RPMI7951 (cell line): ENCODE measurements around the gene TARBP2. TPM values are rescaled to one million over a fixed set of nuclear protein-coding genes. Genes with fewer than 3 reads are reported as not detected.
"Not testable (repeated sequence)": the region's sequence is repeated elsewhere in the genome, so short reads cannot be mapped to it uniquely, and the experiment has no call there.

Experiments used
- DNase-seq: peaks from one replicate; pipeline ENCODE4 v3.0.0-alpha.2; 2012; ENCODE audit warnings: low read depth
- total RNA-seq: library from RNA; depleted of rRNA; stranded (reverse); fragments of >200 nt; shearing (Covaris generic); gene quantifications from 2 replicates; pipeline ENCODE4 v1.2.3, GENCODE V29; 2014

TARBP2 gene
- total RNA-seq, 1 experiment from 2014 or later = 50.3 TPM

DNA sequence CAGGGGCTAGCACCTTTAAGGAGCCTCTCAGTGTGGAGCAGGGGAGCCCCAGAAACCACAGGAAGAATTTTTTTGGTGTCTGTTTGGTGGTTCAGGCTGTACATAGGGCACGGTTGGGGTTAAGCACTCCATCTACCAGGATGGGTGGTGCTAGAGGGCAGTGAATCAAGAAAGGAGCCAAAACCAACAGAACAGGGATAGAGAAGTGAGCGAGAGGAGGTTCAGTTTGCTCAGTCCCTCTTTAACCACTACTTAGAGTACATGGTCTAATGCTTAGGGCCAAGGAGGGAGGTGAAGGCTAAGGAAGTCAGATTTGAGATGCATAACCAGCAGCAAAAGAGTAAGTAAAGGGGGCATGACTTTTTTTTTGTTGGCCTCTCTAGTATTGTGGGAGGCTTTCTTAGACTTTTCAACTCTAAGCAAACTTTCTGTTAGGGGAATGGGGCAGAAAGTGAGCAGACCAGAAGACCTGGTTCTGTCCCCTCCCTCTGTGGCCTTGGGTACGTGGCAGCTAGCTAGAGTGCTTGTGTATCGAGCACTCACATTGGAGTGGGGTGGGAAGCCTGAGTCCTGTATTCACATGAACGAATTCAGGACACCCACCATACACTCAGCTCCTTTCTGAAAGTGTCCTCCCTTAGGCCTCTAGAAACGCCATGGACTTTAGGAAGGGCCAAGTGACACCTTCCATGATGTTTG, 12.8 kb downstream of the TARBP2 start:
- DNase-seq = no peak

DNA sequence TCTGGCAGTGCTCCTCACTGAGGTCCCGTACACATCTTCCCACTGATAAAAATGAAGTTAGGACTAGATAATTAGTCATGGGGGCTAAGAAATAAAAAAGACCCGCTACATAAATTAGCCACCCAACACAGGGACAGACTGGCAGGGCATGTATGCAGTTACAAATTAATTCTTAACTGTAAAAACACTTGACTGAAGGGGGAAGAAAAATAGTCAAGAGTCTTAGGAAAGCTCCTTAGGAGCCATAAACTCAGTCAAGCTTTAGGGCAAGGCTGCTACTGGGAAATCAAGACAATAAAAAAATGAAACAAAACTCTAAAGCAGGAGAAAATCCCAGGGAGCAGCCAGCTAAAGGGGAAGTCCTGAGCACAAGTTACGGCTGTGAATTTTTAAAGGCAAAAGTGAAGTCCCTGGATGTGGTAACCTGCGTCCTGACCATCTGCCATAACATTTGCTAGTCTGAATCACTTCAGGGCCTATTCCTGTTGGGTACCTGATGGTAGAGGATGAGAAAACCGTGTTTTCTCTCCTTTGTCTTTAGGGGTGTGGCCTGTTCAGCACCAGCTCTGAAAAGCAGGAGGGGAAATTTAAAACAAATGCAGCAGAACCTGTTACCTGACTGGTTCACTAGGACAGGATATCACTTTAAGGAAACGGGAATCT, 13.7 kb downstream of the TARBP2 start:
- no peak for DNase-seq

DNA sequence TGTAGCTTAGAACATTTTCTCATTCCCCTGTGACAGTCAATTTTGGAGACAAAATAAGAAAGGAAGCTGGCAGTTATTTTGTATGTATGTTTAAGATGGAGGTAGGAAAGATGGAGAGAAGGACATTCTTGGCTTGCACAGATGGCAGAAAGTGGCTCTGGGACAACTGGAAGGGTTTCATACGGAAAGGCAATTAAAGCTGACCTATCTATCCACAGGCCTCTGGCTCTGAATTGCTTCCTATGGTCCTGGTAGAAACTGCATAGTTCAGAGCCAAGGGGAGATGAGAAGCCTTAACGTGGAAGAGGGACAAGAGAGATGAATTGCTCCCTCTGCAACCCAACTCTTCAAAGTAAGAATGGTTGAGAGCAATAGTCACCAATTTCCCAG, 14.2 kb downstream of the TARBP2 start:
- no peak for DNase-seq

DNA sequence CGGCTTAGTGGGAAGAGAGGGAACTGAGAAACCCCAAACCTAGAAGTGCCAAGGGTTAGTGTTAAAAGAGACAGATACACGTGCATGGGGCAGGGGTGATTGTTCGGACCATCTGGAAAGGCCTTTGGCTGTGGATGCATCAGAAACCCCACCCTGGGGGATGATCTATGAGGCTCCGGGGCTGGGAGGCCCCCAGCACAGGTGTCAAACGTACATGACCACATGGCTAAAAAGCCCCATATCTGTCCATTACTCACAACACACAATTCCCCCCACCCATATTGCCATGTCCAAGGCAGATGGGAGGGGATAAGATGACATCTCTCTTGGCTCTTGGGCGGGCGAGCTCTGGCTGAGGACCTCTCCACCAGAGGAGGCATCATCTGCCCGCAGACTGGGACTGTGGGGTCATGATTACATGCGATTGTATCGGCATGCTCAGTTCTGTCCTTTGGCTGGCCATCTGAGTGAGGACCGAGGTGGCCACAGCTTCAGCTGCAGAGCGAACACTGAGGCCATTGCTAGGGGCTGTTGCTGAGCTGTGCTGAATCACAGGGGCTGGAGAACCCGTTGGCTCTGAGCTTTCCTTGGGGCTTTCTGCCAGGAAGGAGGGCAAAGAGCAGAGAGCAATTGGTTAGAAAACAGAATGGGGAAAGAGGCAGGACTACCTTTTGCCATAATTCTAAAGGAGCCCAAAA, 15.8 kb downstream of the TARBP2 start:
- no peak for DNase-seq

DNA sequence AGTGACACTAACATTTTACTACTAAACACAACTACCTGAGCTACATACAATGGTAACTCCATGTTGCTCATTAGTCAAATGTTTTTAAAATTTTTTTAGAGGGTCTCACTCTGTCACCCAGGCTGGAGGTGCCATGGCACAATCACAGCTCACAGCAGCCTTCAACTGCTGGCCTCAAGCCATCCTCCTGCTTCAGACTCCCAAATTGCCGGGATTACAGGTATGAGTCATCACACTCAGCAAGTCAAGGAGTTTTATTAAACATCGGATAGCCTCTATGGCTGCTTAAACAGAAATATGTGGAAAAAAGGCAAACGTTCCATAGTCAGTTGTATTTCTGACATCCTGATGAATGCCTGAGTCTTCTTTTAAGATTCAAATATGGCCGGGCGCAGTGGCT, 17.3 kb downstream of the TARBP2 start:
- DNase-seq = peak; percentile 27

DNA sequence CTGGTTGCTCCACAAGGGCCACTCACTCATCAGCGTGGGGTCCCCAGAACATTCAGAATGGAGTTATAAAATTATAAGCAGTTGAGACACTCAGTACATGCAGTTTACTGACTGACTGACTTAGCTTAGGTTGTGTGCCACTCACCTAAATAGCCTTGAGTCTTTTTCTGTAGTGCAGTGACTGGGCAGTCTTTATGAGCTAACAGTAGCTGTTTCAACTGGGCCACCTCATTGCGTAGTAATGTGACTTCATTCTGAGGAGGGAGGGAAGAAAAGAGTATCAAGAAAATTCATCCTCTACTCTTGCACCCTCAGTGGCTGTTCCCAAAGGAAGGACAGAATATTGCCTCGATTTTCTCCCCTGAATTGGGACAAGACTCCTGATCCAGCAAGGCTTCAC, 22.0 kb downstream of the TARBP2 start:
- DNase-seq = no peak

DNA sequence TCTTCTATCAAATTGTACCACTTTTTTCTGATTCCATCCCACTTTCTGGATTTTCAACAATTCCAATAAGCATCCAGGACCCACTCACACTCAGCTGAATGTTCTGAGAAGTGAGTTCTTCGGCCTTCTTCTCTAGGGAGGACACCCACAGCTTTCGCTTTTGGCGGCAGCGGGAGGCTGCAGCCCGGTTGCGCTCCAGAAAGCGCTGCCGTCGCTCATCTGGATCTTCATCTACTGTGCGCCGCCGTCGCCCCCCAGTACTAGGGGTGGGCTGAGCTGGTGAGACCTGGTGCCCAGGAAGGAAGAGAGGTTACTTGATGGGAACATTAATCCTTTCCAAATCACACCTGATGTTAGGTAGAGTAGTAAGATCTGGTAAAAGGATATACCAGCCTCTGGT, 23.4 kb downstream of the TARBP2 start:
- DNase-seq = no peak

DNA sequence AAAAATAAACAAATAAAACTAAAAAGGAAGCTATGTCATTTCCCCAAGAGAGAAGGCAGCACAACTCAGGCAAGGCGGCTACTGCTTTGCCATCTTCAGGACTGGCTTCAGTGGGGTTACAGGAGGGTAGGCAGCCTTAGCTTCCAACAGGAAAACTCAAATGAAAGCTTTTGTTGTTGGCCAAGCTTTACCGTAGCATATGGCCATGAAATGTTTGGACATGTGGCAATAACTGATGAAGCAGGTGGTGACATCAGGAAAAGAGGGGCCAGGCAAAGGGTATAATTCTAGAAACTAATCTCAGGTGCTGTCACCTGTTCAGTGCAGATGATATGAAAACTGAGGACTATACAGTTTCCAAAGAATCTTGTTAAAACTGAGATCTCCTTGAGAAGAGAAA, 29.0 kb downstream of the TARBP2 start:
- DNase-seq = no peak

DNA sequence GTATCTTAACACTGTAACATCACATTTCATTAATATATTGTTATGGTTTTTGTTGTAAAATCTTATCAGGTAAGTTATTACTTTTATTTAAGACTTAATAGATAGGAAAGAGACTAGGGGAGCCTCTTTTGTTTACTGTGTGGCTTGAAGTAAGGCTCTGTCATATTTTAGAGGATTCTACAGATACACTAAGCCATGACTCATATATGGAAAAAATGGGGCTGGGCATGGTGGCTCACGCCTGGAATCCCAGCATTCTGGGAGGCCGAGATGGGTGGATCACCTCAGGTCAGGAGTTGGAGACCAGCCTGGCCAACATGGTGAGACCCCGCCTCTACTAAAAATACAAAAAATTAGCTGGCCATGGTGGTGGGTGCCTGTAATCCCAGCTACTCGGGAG, 29.8 kb downstream of the TARBP2 start:
- DNase-seq = peak; percentile 41

DNA sequence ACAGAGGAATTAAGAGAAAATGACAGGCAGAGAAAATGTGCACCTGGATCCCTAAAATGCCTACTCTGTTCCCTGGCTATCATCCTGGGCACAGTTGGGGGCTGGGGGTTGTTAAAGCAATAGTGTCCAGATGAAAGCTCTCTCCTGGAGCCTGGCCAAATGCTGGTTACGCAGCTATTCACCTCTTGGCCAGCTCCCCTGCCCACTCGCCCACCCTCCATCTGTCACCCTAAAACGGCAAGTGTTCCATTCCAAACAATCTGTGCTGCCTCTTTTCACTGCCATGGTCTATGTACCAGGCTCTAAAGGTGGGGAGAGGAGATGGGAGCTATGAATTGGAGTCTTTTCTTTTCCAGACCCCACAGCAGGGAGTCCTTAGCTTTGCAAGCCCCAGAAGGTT, 30.9 kb downstream of the TARBP2 start:
- DNase-seq = no peak

DNA sequence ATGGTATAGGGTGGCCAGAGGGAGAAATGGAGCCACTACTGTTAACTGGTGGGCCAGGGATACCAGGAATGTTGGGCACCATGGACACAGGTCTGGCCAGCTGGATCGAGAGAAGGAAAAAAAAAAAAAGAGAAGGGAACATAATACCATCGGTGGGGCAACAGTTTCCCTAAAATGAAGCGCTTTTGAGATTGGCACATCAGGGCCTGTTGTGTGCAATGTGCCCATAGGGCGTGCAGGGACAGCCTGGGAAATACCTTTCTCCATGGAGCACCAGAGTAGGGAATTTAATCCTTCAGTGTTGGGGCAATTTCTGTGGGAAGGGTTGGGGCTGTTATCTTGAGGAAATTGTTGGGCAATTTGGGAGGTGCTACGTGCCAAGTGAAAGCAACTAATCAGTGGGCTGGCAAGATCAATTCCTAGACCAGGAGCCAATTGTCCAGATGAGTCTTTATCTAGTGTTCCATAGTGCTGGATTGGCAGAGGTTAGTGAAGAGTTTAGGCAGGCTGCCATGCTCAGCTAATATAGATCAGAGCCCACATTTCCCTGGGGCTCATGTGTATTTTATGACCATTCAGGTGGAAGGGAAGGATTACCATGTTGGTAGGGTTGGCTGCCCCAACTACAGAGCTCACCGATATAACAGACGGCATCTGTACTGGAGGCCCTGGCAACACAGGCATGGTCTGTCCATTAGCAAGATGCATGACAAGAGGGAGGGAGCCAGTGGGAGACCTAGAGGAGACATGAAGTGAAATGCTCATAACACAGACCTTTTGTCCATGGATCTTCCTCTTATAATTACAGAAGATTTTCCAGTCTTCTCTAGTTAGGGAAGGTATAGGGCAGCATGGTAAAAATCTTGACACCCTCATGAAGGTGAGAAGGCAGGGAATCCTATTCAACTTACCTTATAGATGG, 31.7 kb downstream of the TARBP2 start:
- DNase-seq = no peak

DNA sequence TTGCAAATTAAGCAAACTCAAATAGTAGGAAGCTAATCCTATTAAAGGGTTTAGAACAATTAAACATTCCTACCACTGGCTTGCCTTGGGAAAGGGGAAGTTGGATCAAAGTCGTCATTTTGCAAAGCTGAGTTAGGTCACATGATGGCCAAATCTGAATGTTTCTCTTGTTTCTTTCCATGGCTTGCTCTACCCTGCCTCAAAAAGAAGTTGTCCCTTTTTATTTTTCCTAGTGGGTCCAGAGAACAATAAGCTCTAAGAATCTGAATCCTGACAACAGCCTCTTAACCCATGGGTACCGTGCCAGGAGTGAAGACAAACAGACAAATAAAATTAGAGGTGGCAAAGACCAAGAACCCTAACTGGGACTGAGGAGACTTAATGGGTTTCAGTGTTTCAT, 32.4 kb downstream of the TARBP2 start:
- DNase-seq = no peak

DNA sequence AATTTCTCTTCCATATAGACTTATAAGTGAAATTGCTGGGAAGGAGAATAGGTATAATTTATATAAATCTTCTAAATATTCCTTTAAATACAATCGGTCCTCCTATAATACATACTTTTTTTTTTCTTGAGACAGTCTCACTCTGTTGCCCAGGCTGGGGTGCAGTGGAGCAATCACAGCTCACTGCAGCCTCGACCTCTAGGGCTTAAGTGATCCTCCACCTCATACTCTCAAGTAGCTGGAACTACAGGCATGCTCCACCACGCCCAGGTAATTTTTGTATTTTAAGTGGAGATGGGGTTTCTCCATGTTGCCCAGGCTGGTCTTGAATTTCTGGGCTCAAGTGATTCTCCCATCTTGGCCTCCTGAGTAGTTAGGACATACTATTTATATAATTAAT, 35.9 kb downstream of the TARBP2 start:
- DNase-seq = no peak

DNA sequence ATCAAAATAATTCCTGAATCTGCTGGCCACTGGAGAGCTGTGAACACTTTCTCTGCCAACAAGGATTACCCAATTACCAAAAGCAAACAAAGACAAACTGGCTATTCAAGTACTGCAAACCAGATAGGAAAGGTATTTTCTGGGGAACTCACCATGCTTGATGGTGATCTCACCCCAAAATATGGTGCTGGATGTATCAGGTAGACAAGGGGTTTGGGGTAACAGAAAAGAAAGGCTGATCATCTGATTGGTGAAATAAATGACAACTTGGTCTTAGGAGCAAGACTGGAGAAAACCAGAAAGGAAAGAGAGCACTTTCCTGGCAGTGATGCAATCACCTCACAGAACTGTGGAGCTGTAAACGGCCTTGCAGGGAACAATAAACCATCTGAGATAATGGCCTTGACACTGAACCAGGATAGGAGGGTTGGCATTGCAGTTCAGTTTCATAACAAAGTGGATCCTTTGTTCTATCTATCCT, 37.2 kb downstream of the TARBP2 start:
- no peak for DNase-seq

DNA sequence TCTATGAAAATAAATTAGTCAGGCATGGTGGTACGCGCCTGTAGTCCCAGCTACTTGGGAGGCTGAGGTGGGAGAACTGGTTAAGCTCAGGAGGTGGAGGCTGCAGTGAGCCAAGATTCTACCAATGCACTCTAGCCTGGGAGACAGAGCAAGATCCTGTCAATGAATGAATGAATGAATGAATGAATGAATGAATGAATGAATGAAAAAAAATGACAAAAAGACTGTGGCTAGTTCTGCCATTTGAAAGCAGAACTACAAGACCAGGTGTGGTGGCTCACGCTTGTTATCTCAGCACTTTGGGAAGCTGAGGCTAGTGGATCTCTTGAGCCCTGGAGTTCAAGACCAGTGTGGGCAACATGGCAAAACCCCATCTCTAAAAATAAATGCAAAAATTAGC, 38.4 kb downstream of the TARBP2 start:
- no peak for DNase-seq

DNA sequence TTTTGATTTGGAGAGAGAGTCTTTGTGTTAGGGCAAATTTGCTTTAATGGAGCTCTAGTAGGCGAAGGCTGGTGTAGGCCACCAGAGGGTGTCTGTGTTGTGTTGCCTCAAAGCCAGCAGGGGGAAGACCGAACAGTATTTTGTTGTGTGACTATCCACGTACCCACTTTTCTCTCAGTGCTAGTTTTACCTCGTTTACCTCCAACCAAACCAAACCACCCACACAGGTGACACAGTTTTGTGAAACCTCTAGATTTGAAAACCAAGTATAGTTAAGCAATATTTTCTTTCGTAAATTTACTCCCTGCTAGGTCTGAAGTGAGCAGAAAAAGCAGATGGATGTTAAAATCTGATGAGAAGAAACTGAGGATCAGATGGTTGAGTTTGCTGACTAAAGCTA, 42.5 kb downstream of the TARBP2 start:
- DNase-seq = peak; percentile 61

DNA sequence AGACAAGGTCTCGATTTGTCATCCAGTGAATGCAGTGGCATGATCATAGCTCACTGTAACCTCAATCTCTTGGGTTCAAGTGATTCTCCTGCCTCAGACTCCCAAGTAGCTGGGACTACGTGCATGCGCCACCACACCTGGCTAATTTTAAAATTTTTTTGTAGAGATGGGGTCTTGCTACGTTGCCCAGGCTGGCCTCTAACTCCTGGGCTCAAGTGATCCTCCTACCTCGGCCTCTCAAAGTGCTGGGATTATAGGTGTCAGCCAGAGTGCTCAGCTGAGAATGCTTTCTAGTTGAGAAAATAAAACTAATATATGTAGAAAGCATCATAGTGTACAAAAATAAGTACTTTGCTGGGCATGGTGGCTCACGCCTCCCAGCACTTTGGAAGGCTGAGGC, 47.3 kb downstream of the TARBP2 start:
- not testable (repeated sequence) for DNase-seq

DNA sequence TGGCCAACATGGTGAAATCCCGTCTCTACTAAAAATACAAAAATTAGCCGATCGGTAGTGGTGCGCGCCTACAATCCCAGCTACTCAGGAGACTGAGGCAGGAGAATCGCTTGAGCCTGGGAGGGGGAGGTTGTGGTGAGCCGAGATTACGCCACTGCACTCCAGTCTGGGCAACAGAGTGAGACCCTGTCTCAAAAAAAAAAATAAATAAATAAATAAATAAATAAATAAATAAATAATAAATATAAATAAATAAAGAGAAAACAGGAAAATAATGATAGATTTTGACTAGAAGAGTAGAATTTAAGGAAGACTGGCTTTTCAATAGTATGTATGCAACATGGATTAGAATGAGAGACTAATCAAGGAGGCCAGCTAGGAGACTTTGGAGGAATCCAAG, 49.0 kb downstream of the TARBP2 start:
- DNase-seq = not testable (repeated sequence)

DNA sequence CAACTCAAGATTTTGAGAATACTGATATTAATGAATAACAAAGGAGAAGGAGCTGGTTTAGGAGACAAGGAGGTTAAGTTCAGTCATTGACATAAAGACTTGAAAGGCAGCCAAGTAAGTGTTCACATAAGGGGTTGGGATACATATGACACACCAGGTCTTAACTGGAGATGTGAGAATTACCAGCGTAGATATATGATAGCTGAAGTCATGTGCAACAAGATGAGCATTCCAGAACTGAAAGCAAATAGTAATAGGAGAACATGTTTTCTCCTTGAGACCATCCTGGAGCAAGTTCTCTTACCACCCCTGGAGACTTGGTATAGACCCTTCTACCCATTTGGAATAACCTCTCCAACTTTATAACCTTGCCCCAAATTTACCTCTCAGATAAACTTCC, 49.5 kb downstream of the TARBP2 start:
- DNase-seq = no peak

DNA sequence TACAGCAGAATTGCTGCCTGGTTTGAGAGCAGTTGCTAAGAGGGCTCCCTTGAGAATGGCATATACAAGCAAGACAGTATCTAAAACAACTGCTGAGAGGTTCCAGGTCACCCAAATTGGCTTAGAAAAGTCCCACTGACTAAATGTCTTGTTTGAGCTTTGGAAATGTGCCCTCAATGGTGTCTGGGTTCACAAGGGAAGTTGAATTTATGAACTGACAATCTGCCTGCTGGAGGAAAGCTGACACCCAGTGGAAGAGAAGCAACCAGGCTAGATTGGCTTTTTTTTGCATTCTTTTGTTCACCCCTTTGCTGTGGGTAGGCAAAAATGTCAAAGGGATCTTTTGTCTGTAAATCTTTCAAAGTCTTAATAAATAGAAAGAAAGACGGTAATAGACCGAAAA, 50.8 kb downstream of the TARBP2 start:
- no peak for DNase-seq

DNA sequence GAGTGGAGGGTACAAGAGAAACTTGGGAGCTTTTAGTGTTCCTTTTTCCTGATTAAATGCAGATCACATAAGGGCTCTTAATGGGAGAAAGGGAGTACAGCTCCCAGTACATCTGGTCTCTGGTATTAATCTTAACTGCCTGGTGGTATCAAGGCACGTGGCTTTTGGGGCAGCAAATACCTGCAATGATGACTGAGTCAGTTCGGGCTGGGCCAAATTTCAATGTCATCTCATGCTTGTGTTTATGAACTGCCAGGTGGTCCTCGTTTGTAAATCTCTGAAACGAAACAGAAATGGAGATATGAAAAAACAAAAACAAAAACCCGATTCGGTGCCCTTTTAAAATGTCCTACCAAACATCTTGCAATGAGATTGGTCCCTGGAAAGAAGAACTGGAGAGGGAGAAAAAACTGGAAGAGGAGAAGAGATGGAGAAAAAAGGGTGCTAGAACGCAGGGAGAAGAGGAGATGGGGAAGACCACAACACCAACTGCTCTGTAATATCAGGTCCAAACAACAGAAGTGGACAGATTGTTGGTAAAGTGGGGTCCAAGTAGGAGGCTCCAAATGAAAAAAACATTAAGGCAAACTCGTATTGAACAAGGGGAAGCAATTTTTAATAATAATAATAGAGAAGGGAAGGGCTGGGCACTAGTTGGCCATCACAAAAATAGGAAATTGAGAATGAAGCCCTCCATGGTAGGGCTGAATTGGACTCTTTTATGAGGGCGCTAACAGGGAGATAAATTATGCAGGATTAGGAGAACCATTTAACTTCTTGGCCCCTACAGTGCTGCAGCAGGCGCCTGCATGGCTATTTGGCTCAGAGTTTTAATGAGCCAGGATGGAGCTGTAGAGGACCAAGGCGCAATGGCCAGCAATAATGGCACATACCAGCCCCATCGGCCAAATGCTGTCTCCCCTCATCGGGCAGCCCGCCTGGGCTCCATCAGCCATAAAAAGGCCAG, 51.6 kb downstream of the TARBP2 start:
- no peak for DNase-seq
